NT2/D1 (cell line): ENCODE data around the gene ULK4.

Source experiments
- SUZ12 ChIP-seq: IDR thresholded peaks from 2 replicates; pipeline ENCODE4 v1.6.1; 2011; ENCODE audit not compliant: insufficient read length, insufficient read depth; ENCODE audit errors: extremely low read depth
- YY1 ChIP-seq: IDR thresholded peaks from 2 replicates; pipeline ENCODE4 v1.6.1; 2011; ENCODE audit not compliant: insufficient read length, insufficient read depth
- ZNF274 ChIP-seq: IDR thresholded peaks from 2 replicates; pipeline ENCODE4 v1.6.1; 2011; ENCODE audit warnings: mild to moderate bottlenecking, low read depth, low read length

- no peak for TF ChIP-seq ZNF274
- no peak for TF ChIP-seq SUZ12
- no peak for TF ChIP-seq YY1
Measured at GRCh38 chr3:41989518-41989917, 27.6 kb upstream of the ULK4 start.
